ENCODE data around the gene RNASE8.

- TF ChIP-seq CTCF (IDR thresholded peaks at IDR 0.05; ENCODE audit: control extremely low read depth in 1 of 3, insufficient read depth in 1 of 3, low read depth in 1 of 3, low read length in 3 of 3): no peak
- TF ChIP-seq NRF1 (IDR thresholded peaks at IDR 0.05; ENCODE audit: low read depth, low read length): no peak
- TF ChIP-seq MAFK (IDR thresholded peaks at IDR 0.05; ENCODE audit: low read depth, low read length): no peak
- TF ChIP-seq RAD21 (IDR thresholded peaks at IDR 0.05 in 1 of 2, conservative IDR thresholded peaks at IDR 0.05 in 1 of 2; ENCODE audit: low read depth in 2 of 2, low read length in 2 of 2): no peak
These were observed 24.0 kb downstream of the RNASE8 start for GRCh38 chr14:21081521-21082142.
